ENCODE data around the gene GPRIN1. TPM values are rescaled to one million over a fixed set of nuclear protein-coding genes. Genes with fewer than 3 reads are reported as not detected.

Gene GPRIN1
- polyA plus RNA-seq, 1 experiment: 4.0 TPM

DNA sequence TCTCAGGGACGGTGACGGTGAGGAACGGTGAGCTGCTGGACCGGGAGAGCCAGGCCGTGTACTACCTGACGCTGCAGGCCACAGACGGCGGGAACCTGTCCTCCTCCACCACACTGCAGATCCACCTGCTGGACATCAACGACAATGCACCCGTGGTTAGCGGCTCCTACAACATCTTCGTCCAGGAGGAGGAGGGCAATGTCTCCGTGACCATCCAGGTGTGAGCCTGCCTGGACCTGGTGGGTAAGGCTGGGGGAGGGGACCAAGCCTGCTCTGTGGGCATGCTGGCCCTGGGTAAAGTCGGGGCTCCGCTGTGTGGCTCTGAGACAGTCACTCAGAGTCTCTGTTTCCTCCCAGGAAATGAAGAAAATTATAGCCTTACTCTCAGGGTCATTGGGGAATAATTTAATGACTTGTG lies 31.6 kb downstream of the GPRIN1 start:
- ChIA-PET POLR2A (no interaction called here), CTCF (interaction anchor here (0.9 to 2.6 kb wide), 6 partner anchors 9 to 163 kb away, joined by 3 to 16 read pairs (median 4); no protein-coding TSS in a partner anchor)
- TF ChIP-seq, protein P1, sequence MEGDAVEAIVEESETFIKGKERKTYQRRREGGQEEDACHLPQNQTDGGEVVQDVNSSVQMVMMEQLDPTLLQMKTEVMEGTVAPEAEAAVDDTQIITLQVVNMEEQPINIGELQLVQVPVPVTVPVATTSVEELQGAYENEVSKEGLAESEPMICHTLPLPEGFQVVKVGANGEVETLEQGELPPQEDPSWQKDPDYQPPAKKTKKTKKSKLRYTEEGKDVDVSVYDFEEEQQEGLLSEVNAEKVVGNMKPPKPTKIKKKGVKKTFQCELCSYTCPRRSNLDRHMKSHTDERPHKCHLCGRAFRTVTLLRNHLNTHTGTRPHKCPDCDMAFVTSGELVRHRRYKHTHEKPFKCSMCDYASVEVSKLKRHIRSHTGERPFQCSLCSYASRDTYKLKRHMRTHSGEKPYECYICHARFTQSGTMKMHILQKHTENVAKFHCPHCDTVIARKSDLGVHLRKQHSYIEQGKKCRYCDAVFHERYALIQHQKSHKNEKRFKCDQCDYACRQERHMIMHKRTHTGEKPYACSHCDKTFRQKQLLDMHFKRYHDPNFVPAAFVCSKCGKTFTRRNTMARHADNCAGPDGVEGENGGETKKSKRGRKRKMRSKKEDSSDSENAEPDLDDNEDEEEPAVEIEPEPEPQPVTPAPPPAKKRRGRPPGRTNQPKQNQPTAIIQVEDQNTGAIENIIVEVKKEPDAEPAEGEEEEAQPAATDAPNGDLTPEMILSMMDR (IDR thresholded peaks at IDR 0.05; ENCODE audit: low read depth, low read length): peak; percentile 54
- Histone ChIP-seq H3K27me3 (ENCODE audit: control insufficient read depth, insufficient read depth, low read length) (no peaks in the 10 kb centered on the region), H3K27ac (ENCODE audit: low read depth, low read length) (no peak overlapping the region), H3K4me3 (ENCODE audit: low read depth, low read length) (no peak overlapping the region), H3K9me3 (ENCODE audit: control insufficient read depth, insufficient read depth, low read length) (no peaks in the 10 kb centered on the region; the same call in 1 of the 2 replicates)
- DNase-seq (ENCODE audit: low read depth, low spot score): no peak

DNA sequence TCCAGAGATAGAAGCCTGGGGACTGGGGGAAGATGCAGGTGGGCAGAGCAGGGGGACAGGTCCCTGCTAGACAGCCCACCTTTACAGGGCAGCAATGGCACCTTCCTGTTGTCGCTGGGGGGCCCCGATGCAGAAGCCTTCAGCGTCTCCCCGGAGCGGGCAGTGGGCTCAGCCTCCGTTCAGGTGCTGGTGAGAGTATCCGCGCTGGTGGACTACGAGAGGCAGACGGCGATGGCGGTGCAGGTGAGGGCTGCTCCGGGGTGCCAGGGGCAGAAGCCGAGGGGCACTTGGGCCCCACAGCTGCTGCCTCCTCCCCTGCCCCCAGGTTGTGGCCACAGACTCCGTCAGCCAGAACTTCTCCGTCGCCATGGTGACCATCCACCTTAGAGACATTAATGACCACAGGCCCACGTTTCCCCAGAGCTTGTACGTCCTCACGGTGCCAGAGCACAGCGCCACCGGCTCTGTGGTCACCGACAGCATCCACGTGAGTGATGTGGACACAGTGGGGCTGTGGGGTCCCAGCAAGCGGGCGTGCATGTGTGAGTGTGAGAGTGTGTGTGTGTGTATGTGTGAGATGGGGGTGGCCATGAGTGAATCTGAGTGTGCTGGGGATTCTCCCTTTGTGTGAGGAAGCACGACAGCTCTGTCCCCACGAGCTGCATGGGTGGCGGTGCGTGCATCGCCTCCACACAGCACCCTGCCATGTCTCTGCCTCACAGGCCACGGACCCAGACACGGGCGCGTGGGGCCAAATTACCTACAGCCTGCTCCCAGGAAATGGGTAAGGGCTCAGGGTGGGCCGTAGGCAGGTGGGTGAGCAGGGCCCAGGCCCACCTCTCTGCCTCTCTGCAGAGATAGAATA lies 32.4 kb downstream of the GPRIN1 start:
- ChIA-PET POLR2A (no interaction called here), CTCF (interaction anchor here (0.7 to 1.4 kb wide), 2 partner anchors 70 to 162 kb away, joined by 3 read pairs; partner anchors contain the start of gene TSPAN17)
- no peak overlapping the region for H3K4me3 ChIP-seq (ENCODE audit: low read depth, low read length)
- DNase-seq (ENCODE audit: low read depth, low spot score): no peak
- no peak overlapping the region for H3K27ac ChIP-seq (ENCODE audit: low read depth, low read length)
- peaks cover 3% of the 10 kb centered on the region for H3K27me3 ChIP-seq (ENCODE audit: control insufficient read depth, insufficient read depth, low read length)
- TF ChIP-seq, protein P1 (IDR thresholded peaks at IDR 0.05; ENCODE audit: low read depth, low read length): no peak
- H3K9me3 ChIP-seq (ENCODE audit: control insufficient read depth, insufficient read depth, low read length): no peaks in the 10 kb centered on the region; the same call in 1 of the 2 replicates

DNA sequence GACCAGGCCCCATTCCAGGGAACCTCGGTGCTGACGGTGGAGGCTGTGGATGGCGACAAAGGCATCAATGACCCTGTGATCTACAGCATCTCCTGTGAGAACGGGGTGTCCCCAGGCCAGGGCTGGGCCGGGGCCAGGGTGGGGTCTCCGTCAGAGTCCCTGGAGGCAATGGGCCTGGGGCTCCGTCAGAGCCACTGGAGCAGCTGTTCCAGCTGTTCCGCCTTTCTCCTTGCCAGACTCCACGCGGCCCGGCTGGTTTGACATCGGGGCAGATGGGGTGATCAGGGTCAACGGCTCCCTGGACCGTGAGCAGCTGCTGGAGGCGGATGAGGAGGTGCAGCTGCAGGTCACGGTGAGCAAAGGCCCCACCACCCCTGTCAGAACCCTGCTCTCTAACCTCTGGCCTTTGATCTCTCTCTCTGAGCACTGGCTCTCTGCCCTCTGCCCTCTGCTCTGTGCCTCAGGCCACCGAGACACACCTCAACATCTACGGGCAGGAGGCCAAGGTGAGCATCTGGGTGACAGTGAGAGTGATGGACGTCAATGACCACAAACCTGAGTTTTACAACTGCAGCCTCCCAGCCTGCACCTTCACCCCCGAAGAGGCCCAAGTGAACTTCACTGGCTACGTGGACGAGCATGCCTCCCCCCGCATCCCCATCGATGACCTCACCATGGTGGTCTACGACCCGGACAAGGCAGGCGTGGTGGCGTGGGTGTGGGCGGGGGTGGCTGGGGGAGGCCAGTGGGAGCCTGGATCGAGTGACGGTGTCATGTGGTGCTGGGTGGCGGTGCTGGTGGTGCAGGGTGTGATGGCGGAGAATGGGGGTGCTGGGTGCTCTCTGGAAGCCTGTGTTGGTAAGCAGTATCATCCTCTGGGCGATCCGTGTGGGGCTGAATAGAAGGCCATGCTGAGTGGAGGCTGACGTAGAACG lies 34.2 kb downstream of the GPRIN1 start:
- ChIA-PET POLR2A (no interaction called here), CTCF (interaction anchor here (1.1 to 3.2 kb wide), 2 partner anchors 31 to 84 kb away, joined by 4 to 29 read pairs; no protein-coding TSS in a partner anchor)
- H3K27me3 ChIP-seq (ENCODE audit: control insufficient read depth, insufficient read depth, low read length): peaks cover 3% of the 10 kb centered on the region
- TF ChIP-seq, protein P1 (IDR thresholded peaks at IDR 0.05; ENCODE audit: low read depth, low read length): no peak
- H3K27ac ChIP-seq (ENCODE audit: low read depth, low read length): no peak overlapping the region
- H3K4me3 ChIP-seq (ENCODE audit: low read depth, low read length): no peak overlapping the region
- no peak for DNase-seq (ENCODE audit: low read depth, low spot score)
- H3K9me3 ChIP-seq (ENCODE audit: control insufficient read depth, insufficient read depth, low read length): no peaks in the 10 kb centered on the region; the same call in 1 of the 2 replicates

- ChIA-PET CTCF (interaction anchor here (1.1 to 3.2 kb wide), 5 partner anchors 11 to 213 kb away, joined by 3 to 29 read pairs (median 21); partner anchors contain the start of gene TSPAN17), POLR2A (no interaction called here)
- TF ChIP-seq, protein P1 (IDR thresholded peaks at IDR 0.05; ENCODE audit: low read depth, low read length): no peak
- no peak for DNase-seq (ENCODE audit: low read depth, low spot score)
- peaks cover 3% of the 10 kb centered on the region for H3K27me3 ChIP-seq (ENCODE audit: control insufficient read depth, insufficient read depth, low read length)
- no peaks in the 10 kb centered on the region; the same call in 1 of the 2 replicates for H3K9me3 ChIP-seq (ENCODE audit: control insufficient read depth, insufficient read depth, low read length)
- no peak overlapping the region for H3K27ac ChIP-seq (ENCODE audit: low read depth, low read length)
- H3K4me3 ChIP-seq (ENCODE audit: low read depth, low read length): no peak overlapping the region
Measured at GRCh38 chr5:176575066-176575465, 34.9 kb downstream of the GPRIN1 start.

Data from AG04450 (cell line).